ENCODE measurements around the gene TBL1X.

The TBL1X gene

GRCh38 chrX:9676306-9676705, 211.4 kb downstream of the TBL1X start:
- TF ChIP-seq POLR2AphosphoS5 (IDR thresholded peaks at IDR 0.05; ENCODE audit: low read depth, low read length) (no peak), FOXP2 (optimal IDR thresholded peaks at IDR 0.05; ENCODE audit: borderline replicate concordance, extremely low read depth, extremely low read length, insufficient read depth) (no peak), TAF1 (IDR thresholded peaks at IDR 0.05; ENCODE audit: borderline replicate concordance, insufficient read depth, low read length) (no peak), SIN3A (IDR thresholded peaks at IDR 0.05; ENCODE audit: borderline replicate concordance, insufficient read depth, low read length) (no peak), REST (IDR thresholded peaks at IDR 0.05; ENCODE audit: insufficient read depth in 1 of 2, low read depth in 2 of 2, low read length in 2 of 2) (no peak)

- no peak for TF ChIP-seq POLR2AphosphoS5 (IDR thresholded peaks at IDR 0.05; ENCODE audit: low read depth, low read length)
- TF ChIP-seq SIN3A (IDR thresholded peaks at IDR 0.05; ENCODE audit: borderline replicate concordance, insufficient read depth, low read length): no peak
- no peak for TF ChIP-seq TAF1 (IDR thresholded peaks at IDR 0.05; ENCODE audit: borderline replicate concordance, insufficient read depth, low read length)
- TF ChIP-seq REST (IDR thresholded peaks at IDR 0.05; ENCODE audit: insufficient read depth in 1 of 2, low read depth in 2 of 2, low read length in 2 of 2): no peak
- TF ChIP-seq FOXP2 (optimal IDR thresholded peaks at IDR 0.05; ENCODE audit: borderline replicate concordance, extremely low read depth, extremely low read length, insufficient read depth): no peak
Observed at GRCh38 chrX:9676738-9677097, 211.9 kb downstream of the TBL1X start.

GRCh38 chrX:9677098-9677739, 212.4 kb downstream of the TBL1X start:
- TF ChIP-seq POLR2AphosphoS5 (IDR thresholded peaks at IDR 0.05; ENCODE audit: low read depth, low read length) (no peak), SIN3A (IDR thresholded peaks at IDR 0.05; ENCODE audit: borderline replicate concordance, insufficient read depth, low read length) (no peak), TAF1 (IDR thresholded peaks at IDR 0.05; ENCODE audit: borderline replicate concordance, insufficient read depth, low read length) (no peak), REST (IDR thresholded peaks at IDR 0.05; ENCODE audit: insufficient read depth in 1 of 2, low read depth in 2 of 2, low read length in 2 of 2) (no peak), FOXP2 (optimal IDR thresholded peaks at IDR 0.05; ENCODE audit: borderline replicate concordance, extremely low read depth, extremely low read length, insufficient read depth) (no peak)

- TF ChIP-seq POLR2AphosphoS5 (IDR thresholded peaks at IDR 0.05; ENCODE audit: low read depth, low read length) (no peak), TAF1 (IDR thresholded peaks at IDR 0.05; ENCODE audit: borderline replicate concordance, insufficient read depth, low read length) (no peak), REST (IDR thresholded peaks at IDR 0.05; ENCODE audit: insufficient read depth in 1 of 2, low read depth in 2 of 2, low read length in 2 of 2) (no peak), FOXP2 (optimal IDR thresholded peaks at IDR 0.05; ENCODE audit: borderline replicate concordance, extremely low read depth, extremely low read length, insufficient read depth) (no peak), SIN3A (IDR thresholded peaks at IDR 0.05; ENCODE audit: borderline replicate concordance, insufficient read depth, low read length) (no peak)
Observed at GRCh38 chrX:9678215-9678965, 213.5 kb downstream of the TBL1X start.
